OCI-LY7 (cell line): ENCODE measurements around the gene PPY.

ENCODE experiments used
- CTCF ChIP-seq: fragments of 200-600 bp; sonication (generic); conservative IDR thresholded peaks from 2 replicates; pipeline ENCODE4 v1.5.1; 2014; ENCODE audit warnings: mild to moderate bottlenecking, antibody characterized with exemption, low read length, moderate library complexity, mixed read lengths
- EZH2phosphoT487 ChIP-seq: fragments of 200-600 bp; sonication (generic); IDR thresholded peaks from 2 replicates; pipeline ENCODE4 v1.6.1; 2018; ENCODE audit warnings: low read depth, borderline replicate concordance, mild to moderate bottlenecking, mixed run types, antibody characterized with exemption, low read length, moderate library complexity, mixed read lengths

GRCh38 chr17:43979011-43979410 is 36.7 kb upstream of the PPY start:
- TF ChIP-seq CTCF: no peak
- no peak for TF ChIP-seq EZH2phosphoT487
